HepG2 (cell line): ENCODE results near the gene CDT1. TPM values are rescaled to one million over a fixed set of nuclear protein-coding genes. Genes with fewer than 3 reads are reported as not detected.

Experiments
- EEA1 ChIP-seq: sonication (generic); formaldehyde crosslinking; IDR thresholded peaks from 2 replicates; pipeline ENCODE4 v1.5.1; 2020; ENCODE audit warnings: mild to moderate bottlenecking, missing genetic modification reagents, borderline replicate concordance
- FUBP1 ChIP-seq: sonication (generic); formaldehyde crosslinking; IDR thresholded peaks from 2 replicates; pipeline ENCODE4 v1.5.1; 2020; ENCODE audit warnings: missing genetic modification reagents, mild to moderate bottlenecking, borderline replicate concordance
- HNF1A ChIP-seq, 2 experiments: sonication (generic) in 1 of 2; formaldehyde crosslinking in 1 of 2; IDR thresholded peaks; 2 replicates each; pipeline versions ENCODE4 v1.4.0 to v1.6.1; 2016 to 2020; ENCODE audit warnings: borderline replicate concordance in 1 of 2, low read depth in 1 of 2, mild to moderate bottlenecking in 1 of 2, missing genetic modification reagents in 1 of 2
- KLF16 ChIP-seq, 2 experiments: sonication (generic) in 1 of 2; formaldehyde crosslinking in 1 of 2; IDR thresholded peaks; 2 replicates each; pipeline versions ENCODE4 v1.6.1 to v1.8.0; 2016 to 2023; ENCODE audit warnings: missing genetic modification reagents in 2 of 2, missing compliant biosample characterization in 1 of 2
- NFRKB ChIP-seq: fragments of 450-650 bp; IDR thresholded peaks from 2 replicates; pipeline ENCODE4 v1.6.1; 2017
- REPIN1 ChIP-seq: sonication (generic); formaldehyde crosslinking; IDR thresholded peaks from 2 replicates; pipeline ENCODE4 v1.8.0; 2022; ENCODE audit warnings: missing genetic modification reagents, low read depth, mild to moderate bottlenecking, borderline replicate concordance
- RERE ChIP-seq: IDR thresholded peaks from 2 replicates; pipeline ENCODE4 v1.6.1; 2016; ENCODE audit warnings: low read depth, missing genetic modification reagents, missing compliant biosample characterization
- SOX6 ChIP-seq, 2 experiments: fragments of 450-650 bp in 1 of 2; sonication (generic) in 1 of 2; formaldehyde crosslinking in 1 of 2; IDR thresholded peaks; 2 replicates each; pipeline versions ENCODE4 v1.4.0 to v1.6.1; 2017 to 2020; ENCODE audit warnings: antibody characterized with exemption in 1 of 2, mild to moderate bottlenecking in 1 of 2, missing genetic modification reagents in 1 of 2
- TIGD3 ChIP-seq: sonication (generic); formaldehyde crosslinking; IDR thresholded peaks from 2 replicates; pipeline ENCODE4 v1.5.1; 2020; ENCODE audit warnings: mild to moderate bottlenecking, missing genetic modification reagents, borderline replicate concordance
- TP53 ChIP-seq: sonication (generic); formaldehyde crosslinking; conservative IDR thresholded peaks from 2 replicates; pipeline ENCODE4 v1.4.0; 2020; ENCODE audit warnings: missing genetic modification reagents
- ZNF20 ChIP-seq: sonication (generic); formaldehyde crosslinking; IDR thresholded peaks from 2 replicates; pipeline ENCODE4 v1.4.0; 2020; ENCODE audit warnings: mild to moderate bottlenecking, moderate library complexity, missing genetic modification reagents
- ZNF225 ChIP-seq: sonication (generic); formaldehyde crosslinking; IDR thresholded peaks from 2 replicates; pipeline ENCODE4 v1.4.0; 2020; ENCODE audit warnings: mild to moderate bottlenecking, missing genetic modification reagents
- ZNF547 ChIP-seq: sonication (generic); formaldehyde crosslinking; IDR thresholded peaks from 2 replicates; pipeline ENCODE4 v1.5.1; 2020; ENCODE audit warnings: mild to moderate bottlenecking, missing genetic modification reagents
- ZNF703 ChIP-seq: sonication (generic); formaldehyde crosslinking; IDR thresholded peaks from 2 replicates; pipeline ENCODE4 v1.5.1; 2020; ENCODE audit warnings: missing genetic modification reagents, mild to moderate bottlenecking, moderate library complexity, borderline replicate concordance
- polyA plus RNA-seq, 8 experiments: library from polyadenylated mRNA; depleted of rRNA in 3 of 8; stranded (reverse) in 7 of 8; unstranded in 1 of 8; fragments of >200 nt; fragmentation: Illumina TruSeq in 4 of 8; extraction: Trizol in 4 of 8; gene quantifications; 2 replicates each; pipeline versions ENCODE4 v1.2.1 to v1.2.3, GENCODE V29; 2011 to 2016; ENCODE audit warnings: low read depth in 4 of 8, missing spikeins in 1 of 8, mixed read lengths in 1 of 8; ENCODE audit not compliant: insufficient read depth in 1 of 8
- total RNA-seq, 5 experiments: library from RNA; depleted of rRNA; stranded (reverse); fragments of >200 nt; fragmentation: Illumina TruSeq; extraction: Trizol; gene quantifications; 2 replicates each; pipeline ENCODE4 v1.2.3, GENCODE V29; 2016; ENCODE audit warnings: low read depth in 1 of 5

CDT1 gene
- total and polyA plus RNA-seq, 2 of the 13 experiments (the other 11 are each of a cell fraction or from before 2014, with no cell fraction given) = 23.1 to 23.8 TPM

- TF ChIP-seq KLF16 (CRISPR knock-in tag; IDR thresholded peaks at IDR 0.05) (peak in 1 of 2 experiments; percentile 22; a peak in 1 of 4 replicates), ZNF703 (CRISPR knock-in tag) (no peak), RERE (no peak), EEA1 (CRISPR knock-in tag) (no peak), FUBP1 (CRISPR knock-in tag) (no peak), TIGD3 (no peak), TP53 (CRISPR knock-in tag) (no peak), ZNF20 (CRISPR knock-in tag) (no peak), ZNF547 (no peak; the same call in 1 of the 2 replicates), NFRKB (no peak), SOX6 (IDR thresholded peaks at IDR 0.05) (no peak), SOX6 (CRISPR knock-in tag; IDR thresholded peaks at IDR 0.05) (no peak), REPIN1 (CRISPR knock-in tag) (0 out of 2 replicates have a peak, but pooled peaks have one; percentile 2), ZNF225 (0 out of 2 replicates have a peak, but pooled peaks have one; percentile 75), HNF1A (IDR thresholded peaks at IDR 0.05; ENCODE audit: low read depth) (no peak), HNF1A (CRISPR knock-in tag; IDR thresholded peaks at IDR 0.05; ENCODE audit: borderline replicate concordance) (0 out of 2 replicates have a peak, but pooled peaks have one; percentile 34)
These were observed 19.3 kb upstream of the CDT1 start (continued) for GRCh38 chr16:88784074-88784855.
